Measurements from ENCODE around the gene SDC1. TPM values are rescaled to one million over a fixed set of nuclear protein-coding genes. Genes with fewer than 3 reads are reported as not detected.

Gene SDC1
- total RNA-seq, 1 experiment from 2014 or later: 11.5 TPM

- Histone ChIP-seq H3K9ac (ENCODE audit: low read length) (no peak overlapping the region), H3K36me3 (ENCODE audit: insufficient read depth, low read length) (no peaks in the 10 kb centered on the region), H3K4me2 (ENCODE audit: low read depth, low read length, poor library complexity, severe bottlenecking) (no peak overlapping the region), H4K20me1 (ENCODE audit: insufficient read depth, low read depth, low read length) (no peaks in the 10 kb centered on the region; the same call in none of the 2 replicates), H2AFZ (ENCODE audit: low read length) (no peak overlapping the region), H3K4me3 (ENCODE audit: low read length) (no peak overlapping the region), H3K4me1 (ENCODE audit: low read length) (peaks cover 78% of the 10 kb centered on the region), H3K9me2 (replicated peaks; ENCODE audit: insufficient read depth, low read length) (no peaks in the 10 kb centered on the region), H3K9me3 (ENCODE audit: low read length) (no peaks in the 10 kb centered on the region), H3K27me3 (ENCODE audit: low read length) (no peaks in the 10 kb centered on the region), H3K27ac (ENCODE audit: low read length) (no peak overlapping the region), H3K79me2 (ENCODE audit: low read length) (peaks cover 67% of the 10 kb centered on the region)
- DNase-seq: no peak
These were observed 5.1 kb downstream of the SDC1 start for GRCh38 chr2:20219763-20220380.

GRCh38 chr2:20218331-20219320 is 6.3 kb downstream of the SDC1 start:
- H4K20me1 ChIP-seq (ENCODE audit: insufficient read depth, low read depth, low read length): no peaks in the 10 kb centered on the region; the same call in none of the 2 replicates
- H3K27ac ChIP-seq (ENCODE audit: low read length): no peak overlapping the region
- H3K79me2 ChIP-seq (ENCODE audit: low read length): peaks cover 72% of the 10 kb centered on the region
- H3K9ac ChIP-seq (ENCODE audit: low read length): no peak overlapping the region
- no peaks in the 10 kb centered on the region for H3K9me2 ChIP-seq (replicated peaks; ENCODE audit: insufficient read depth, low read length)
- H3K4me3 ChIP-seq (ENCODE audit: low read length): no peak overlapping the region
- peaks cover 88% of the 10 kb centered on the region for H3K4me1 ChIP-seq (ENCODE audit: low read length)
- no peaks in the 10 kb centered on the region for H3K9me3 ChIP-seq (ENCODE audit: low read length)
- H2AFZ ChIP-seq (ENCODE audit: low read length): no peak overlapping the region
- DNase-seq: no peak
- no peak overlapping the region for H3K4me2 ChIP-seq (ENCODE audit: low read depth, low read length, poor library complexity, severe bottlenecking)
- H3K27me3 ChIP-seq (ENCODE audit: low read length): no peaks in the 10 kb centered on the region
- no peaks in the 10 kb centered on the region for H3K36me3 ChIP-seq (ENCODE audit: insufficient read depth, low read length)

- H2AFZ ChIP-seq (ENCODE audit: low read length): no peak overlapping the region
- 0 out of 2 replicates have a peak overlapping the region, but pooled peaks have one; percentile 18 for H3K27ac ChIP-seq (ENCODE audit: low read length)
- H3K27me3 ChIP-seq (ENCODE audit: low read length): no peaks in the 10 kb centered on the region
- no peaks in the 10 kb centered on the region for H3K36me3 ChIP-seq (ENCODE audit: insufficient read depth, low read length)
- H3K4me2 ChIP-seq (ENCODE audit: low read depth, low read length, poor library complexity, severe bottlenecking): no peak overlapping the region
- H3K9me3 ChIP-seq (ENCODE audit: low read length): no peaks in the 10 kb centered on the region
- no peak overlapping the region for H3K4me3 ChIP-seq (ENCODE audit: low read length)
- H3K9ac ChIP-seq (ENCODE audit: low read length): 0 out of 2 replicates have a peak overlapping the region, but pooled peaks have one; percentile 15
- H3K4me1 ChIP-seq (ENCODE audit: low read length): peaks cover 92% of the 10 kb centered on the region
- H3K79me2 ChIP-seq (ENCODE audit: low read length): peaks cover 66% of the 10 kb centered on the region
- DNase-seq: no peak
- H4K20me1 ChIP-seq (ENCODE audit: insufficient read depth, low read depth, low read length): no peaks in the 10 kb centered on the region; the same call in none of the 2 replicates
- no peaks in the 10 kb centered on the region for H3K9me2 ChIP-seq (replicated peaks; ENCODE audit: insufficient read depth, low read length)
These were observed 7.6 kb downstream of the SDC1 start for GRCh38 chr2:20217041-20217970.

- Histone ChIP-seq H4K20me1 (ENCODE audit: insufficient read depth, low read depth, low read length) (no peaks in the 10 kb centered on the region; the same call in none of the 2 replicates), H3K4me2 (ENCODE audit: low read depth, low read length, poor library complexity, severe bottlenecking) (no peak overlapping the region), H3K4me1 (ENCODE audit: low read length) (peaks cover 85% of the 10 kb centered on the region), H3K4me3 (ENCODE audit: low read length) (no peak overlapping the region), H3K36me3 (ENCODE audit: insufficient read depth, low read length) (no peaks in the 10 kb centered on the region), H3K27me3 (ENCODE audit: low read length) (no peaks in the 10 kb centered on the region), H3K9ac (ENCODE audit: low read length) (no peak overlapping the region), H2AFZ (ENCODE audit: low read length) (no peak overlapping the region), H3K79me2 (ENCODE audit: low read length) (peaks cover 58% of the 10 kb centered on the region), H3K9me3 (ENCODE audit: low read length) (no peaks in the 10 kb centered on the region), H3K9me2 (replicated peaks; ENCODE audit: insufficient read depth, low read length) (no peaks in the 10 kb centered on the region), H3K27ac (ENCODE audit: low read length) (no peak overlapping the region)
- no peak for DNase-seq
These were observed 8.6 kb downstream of the SDC1 start for GRCh38 chr2:20216130-20217025.

GRCh38 chr2:20215183-20216040 is 9.5 kb downstream of the SDC1 start:
- Histone ChIP-seq H3K9me2 (replicated peaks; ENCODE audit: insufficient read depth, low read length) (no peaks in the 10 kb centered on the region), H3K4me1 (ENCODE audit: low read length) (peaks cover 76% of the 10 kb centered on the region), H2AFZ (ENCODE audit: low read length) (no peak overlapping the region), H3K36me3 (ENCODE audit: insufficient read depth, low read length) (no peaks in the 10 kb centered on the region), H3K4me2 (ENCODE audit: low read depth, low read length, poor library complexity, severe bottlenecking) (no peak overlapping the region), H3K9me3 (ENCODE audit: low read length) (no peaks in the 10 kb centered on the region), H3K27me3 (ENCODE audit: low read length) (no peaks in the 10 kb centered on the region), H3K27ac (ENCODE audit: low read length) (peak overlapping the region; percentile 37; the same call in 1 of the 2 replicates), H3K4me3 (ENCODE audit: low read length) (no peak overlapping the region), H3K9ac (ENCODE audit: low read length) (0 out of 2 replicates have a peak overlapping the region, but pooled peaks have one; percentile 10), H3K79me2 (ENCODE audit: low read length) (peaks cover 49% of the 10 kb centered on the region), H4K20me1 (ENCODE audit: insufficient read depth, low read depth, low read length) (no peaks in the 10 kb centered on the region; the same call in none of the 2 replicates)
- DNase-seq: no peak

GRCh38 chr2:20214566-20215182 is 10.3 kb downstream of the SDC1 start:
- Histone ChIP-seq H3K9me3 (ENCODE audit: low read length) (no peaks in the 10 kb centered on the region), H3K4me1 (ENCODE audit: low read length) (peaks cover 68% of the 10 kb centered on the region), H3K27me3 (ENCODE audit: low read length) (no peaks in the 10 kb centered on the region), H3K4me3 (ENCODE audit: low read length) (no peak overlapping the region), H3K79me2 (ENCODE audit: low read length) (peaks cover 41% of the 10 kb centered on the region), H3K36me3 (ENCODE audit: insufficient read depth, low read length) (no peaks in the 10 kb centered on the region), H2AFZ (ENCODE audit: low read length) (no peak overlapping the region), H3K9ac (ENCODE audit: low read length) (peak overlapping the region; percentile 10; the same call in 1 of the 2 replicates), H3K4me2 (ENCODE audit: low read depth, low read length, poor library complexity, severe bottlenecking) (no peak overlapping the region), H3K9me2 (replicated peaks; ENCODE audit: insufficient read depth, low read length) (no peaks in the 10 kb centered on the region), H3K27ac (ENCODE audit: low read length) (peak overlapping the region; percentile 37; the same call in 1 of the 2 replicates), H4K20me1 (ENCODE audit: insufficient read depth, low read depth, low read length) (no peaks in the 10 kb centered on the region; the same call in none of the 2 replicates)
- DNase-seq: no peak

Data from Karpas-422 (cell line).